ENCODE measurements around the gene RNF43. TPM values are rescaled to one million over a fixed set of nuclear protein-coding genes. Genes with fewer than 3 reads are reported as not detected.

The RNF43 gene
- total and polyA plus RNA-seq, 2 of the 13 experiments (the other 11 are each of a cell fraction or from before 2014, with no cell fraction given) = 31.0 to 53.4 TPM

DNA sequence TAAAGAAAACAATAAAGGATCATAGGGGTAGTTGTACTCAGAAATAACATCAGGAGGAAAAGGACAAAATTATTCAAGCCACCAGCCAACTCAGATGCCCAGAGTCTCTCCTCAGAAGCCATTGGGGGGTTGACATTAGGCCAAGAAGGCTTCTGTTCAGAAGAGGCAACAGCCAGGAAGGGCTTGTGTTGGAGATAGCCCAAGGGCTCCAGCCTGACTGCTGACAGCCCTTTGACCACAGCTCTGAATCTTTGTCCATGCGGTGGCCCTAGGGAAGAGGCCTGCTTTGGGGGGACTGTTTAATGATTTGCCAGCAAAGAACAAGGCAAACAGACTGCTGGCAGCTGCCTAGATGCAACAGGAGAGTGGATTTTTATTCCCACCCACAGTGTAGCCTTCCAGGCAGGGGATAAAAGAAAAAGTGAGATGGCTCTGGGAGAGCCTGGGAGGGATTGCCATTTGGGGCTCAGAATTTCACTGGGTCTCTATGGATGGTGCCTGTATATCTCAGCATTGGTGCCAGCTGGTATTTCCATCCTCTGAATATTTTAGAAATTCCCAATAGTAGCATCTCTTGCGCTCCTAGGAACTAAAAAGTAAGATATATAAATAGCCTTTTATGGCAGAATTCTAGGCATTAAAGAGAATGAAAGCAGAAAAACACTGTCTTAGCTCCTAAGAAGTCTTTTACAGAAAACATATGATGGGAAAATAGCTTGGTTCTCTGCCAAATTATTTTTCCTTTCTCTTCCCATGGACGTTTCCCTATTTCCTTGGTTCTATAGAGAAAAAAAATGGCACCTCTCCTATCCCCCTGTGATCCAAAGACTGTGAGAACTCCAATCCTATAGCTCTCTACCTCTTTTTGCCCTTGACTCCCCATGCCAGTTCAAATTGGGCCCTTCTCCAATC lies 36.0 kb downstream of the RNF43 start (continued):
- TF ChIP-seq NFKB2 (CRISPR knock-in tag; IDR thresholded peaks at IDR 0.05; ENCODE audit: borderline replicate concordance) (peak; percentile 69; the same call in 1 of the 2 replicates), NFRKB (IDR thresholded peaks at IDR 0.05) (no peak), SRSF1 (optimal IDR thresholded peaks at IDR 0.05; ENCODE audit: low read depth, low read length) (no peak), NFIB (CRISPR knock-in tag; IDR thresholded peaks at IDR 0.05; ENCODE audit: borderline replicate concordance) (no peak), TOE1 (CRISPR knock-in tag; IDR thresholded peaks at IDR 0.05) (peak; percentile 53; the same call in 1 of the 2 replicates), ZNF230 (CRISPR knock-in tag; IDR thresholded peaks at IDR 0.05) (no peak), MED8 (CRISPR knock-in tag; IDR thresholded peaks at IDR 0.05; ENCODE audit: insufficient replicate concordance) (peak; percentile 90), ZNF460 (CRISPR knock-in tag; IDR thresholded peaks at IDR 0.05; ENCODE audit: borderline replicate concordance) (peak; percentile 53; the same call in 1 of the 2 replicates), KLF13 (CRISPR knock-in tag; IDR thresholded peaks at IDR 0.05) (no peak), ZNF468 (CRISPR knock-in tag; IDR thresholded peaks at IDR 0.05) (no peak), HOXA3 (CRISPR knock-in tag; IDR thresholded peaks at IDR 0.05) (peak; percentile 91), ZKSCAN8 (CRISPR knock-in tag; IDR thresholded peaks at IDR 0.05; ENCODE audit: borderline replicate concordance) (peak; percentile 89), ZNF646 (CRISPR knock-in tag; IDR thresholded peaks at IDR 0.05) (0 out of 2 replicates have a peak, but pooled peaks have one; percentile 22), DR1 (CRISPR knock-in tag; IDR thresholded peaks at IDR 0.05) (peak; percentile 83; the same call in 1 of the 2 replicates), KAT7 (CRISPR knock-in tag; IDR thresholded peaks at IDR 0.05; ENCODE audit: borderline replicate concordance) (peak; percentile 89; the same call in 1 of the 2 replicates), TCF7L2 (IDR thresholded peaks at IDR 0.05; ENCODE audit: low read depth, low read length) (no peak), ZNF556 (CRISPR knock-in tag; IDR thresholded peaks at IDR 0.05; ENCODE audit: borderline replicate concordance) (no peak; the same call in 1 of the 2 replicates)
- TF ChIP-seq, protein P1, sequence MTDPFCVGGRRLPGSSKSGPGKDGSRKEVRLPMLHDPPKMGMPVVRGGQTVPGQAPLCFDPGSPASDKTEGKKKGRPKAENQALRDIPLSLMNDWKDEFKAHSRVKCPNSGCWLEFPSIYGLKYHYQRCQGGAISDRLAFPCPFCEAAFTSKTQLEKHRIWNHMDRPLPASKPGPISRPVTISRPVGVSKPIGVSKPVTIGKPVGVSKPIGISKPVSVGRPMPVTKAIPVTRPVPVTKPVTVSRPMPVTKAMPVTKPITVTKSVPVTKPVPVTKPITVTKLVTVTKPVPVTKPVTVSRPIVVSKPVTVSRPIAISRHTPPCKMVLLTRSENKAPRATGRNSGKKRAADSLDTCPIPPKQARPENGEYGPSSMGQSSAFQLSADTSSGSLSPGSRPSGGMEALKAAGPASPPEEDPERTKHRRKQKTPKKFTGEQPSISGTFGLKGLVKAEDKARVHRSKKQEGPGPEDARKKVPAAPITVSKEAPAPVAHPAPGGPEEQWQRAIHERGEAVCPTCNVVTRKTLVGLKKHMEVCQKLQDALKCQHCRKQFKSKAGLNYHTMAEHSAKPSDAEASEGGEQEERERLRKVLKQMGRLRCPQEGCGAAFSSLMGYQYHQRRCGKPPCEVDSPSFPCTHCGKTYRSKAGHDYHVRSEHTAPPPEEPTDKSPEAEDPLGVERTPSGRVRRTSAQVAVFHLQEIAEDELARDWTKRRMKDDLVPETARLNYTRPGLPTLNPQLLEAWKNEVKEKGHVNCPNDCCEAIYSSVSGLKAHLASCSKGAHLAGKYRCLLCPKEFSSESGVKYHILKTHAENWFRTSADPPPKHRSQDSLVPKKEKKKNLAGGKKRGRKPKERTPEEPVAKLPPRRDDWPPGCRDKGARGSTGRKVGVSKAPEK (CRISPR knock-in tag; IDR thresholded peaks at IDR 0.05; ENCODE audit: borderline replicate concordance) = no peak
- TF ChIP-seq, protein P2, sequence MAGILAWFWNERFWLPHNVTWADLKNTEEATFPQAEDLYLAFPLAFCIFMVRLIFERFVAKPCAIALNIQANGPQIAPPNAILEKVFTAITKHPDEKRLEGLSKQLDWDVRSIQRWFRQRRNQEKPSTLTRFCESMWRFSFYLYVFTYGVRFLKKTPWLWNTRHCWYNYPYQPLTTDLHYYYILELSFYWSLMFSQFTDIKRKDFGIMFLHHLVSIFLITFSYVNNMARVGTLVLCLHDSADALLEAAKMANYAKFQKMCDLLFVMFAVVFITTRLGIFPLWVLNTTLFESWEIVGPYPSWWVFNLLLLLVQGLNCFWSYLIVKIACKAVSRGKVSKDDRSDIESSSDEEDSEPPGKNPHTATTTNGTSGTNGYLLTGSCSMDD (CRISPR knock-in tag; IDR thresholded peaks at IDR 0.05) = no peak
